Measurements from ENCODE around the gene ARHGAP45. TPM values are rescaled to one million over a fixed set of nuclear protein-coding genes. Genes with fewer than 3 reads are reported as not detected.

Gene ARHGAP45
- total RNA-seq, 1 donor from 2014 or later = 0.67 TPM

DNA sequence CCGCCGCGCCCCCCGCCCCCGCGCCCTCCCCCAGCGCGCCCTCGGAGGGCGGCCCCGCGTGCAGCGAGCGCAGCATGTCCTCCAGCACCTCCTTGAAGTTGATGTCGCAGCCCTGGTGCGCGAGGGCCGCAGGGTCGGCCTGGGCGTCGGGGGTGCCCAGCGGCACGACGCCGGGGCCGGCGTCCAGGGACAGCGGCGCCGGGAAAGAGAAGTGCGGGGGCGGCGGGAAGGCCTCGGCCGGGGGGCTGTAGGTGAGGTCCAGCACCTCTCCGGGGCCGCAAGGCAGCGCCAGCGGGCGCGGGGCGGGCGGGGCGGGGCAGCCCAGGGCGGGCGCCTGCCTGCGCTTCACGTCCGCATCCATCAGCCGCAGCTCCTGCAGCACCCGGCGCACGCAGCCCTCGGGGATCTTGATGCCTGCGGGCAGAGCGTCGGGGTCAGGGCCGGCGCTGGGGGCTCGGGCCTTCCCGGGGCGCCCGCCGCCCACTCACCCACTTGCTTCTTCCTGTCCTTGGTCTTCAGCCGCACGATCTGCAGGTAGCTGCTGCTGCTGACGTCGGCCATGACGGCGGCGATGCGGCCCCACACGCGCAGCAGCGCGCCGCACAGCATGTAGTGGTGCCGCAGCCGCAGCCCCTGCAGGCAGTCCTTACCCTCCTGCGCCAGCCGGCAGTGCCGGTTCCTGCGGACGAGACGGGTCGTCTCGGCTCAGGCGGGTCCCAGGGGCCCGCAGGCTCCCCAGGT lies 41.5 kb downstream of the ARHGAP45 start:
- peaks cover 3% of the 10 kb centered on the region for H3K36me3 Mint-ChIP-seq (ENCODE audit: unreplicated experiment)
- H3K4me3 Mint-ChIP-seq (ENCODE audit: unreplicated experiment) = no peak overlapping the region
- peaks cover 26% of the 10 kb centered on the region for H3K4me1 Mint-ChIP-seq (ENCODE audit: unreplicated experiment)
- DNase-seq (ENCODE audit: extremely low spot score, unreplicated experiment) = no peak
- no peaks in the 10 kb centered on the region for H3K9me3 Mint-ChIP-seq (ENCODE audit: unreplicated experiment)
- H3K27ac Mint-ChIP-seq (ENCODE audit: unreplicated experiment) = no peak overlapping the region
- no peaks in the 10 kb centered on the region for H3K27me3 Mint-ChIP-seq (ENCODE audit: unreplicated experiment)
- TF ChIP-seq, protein P1, sequence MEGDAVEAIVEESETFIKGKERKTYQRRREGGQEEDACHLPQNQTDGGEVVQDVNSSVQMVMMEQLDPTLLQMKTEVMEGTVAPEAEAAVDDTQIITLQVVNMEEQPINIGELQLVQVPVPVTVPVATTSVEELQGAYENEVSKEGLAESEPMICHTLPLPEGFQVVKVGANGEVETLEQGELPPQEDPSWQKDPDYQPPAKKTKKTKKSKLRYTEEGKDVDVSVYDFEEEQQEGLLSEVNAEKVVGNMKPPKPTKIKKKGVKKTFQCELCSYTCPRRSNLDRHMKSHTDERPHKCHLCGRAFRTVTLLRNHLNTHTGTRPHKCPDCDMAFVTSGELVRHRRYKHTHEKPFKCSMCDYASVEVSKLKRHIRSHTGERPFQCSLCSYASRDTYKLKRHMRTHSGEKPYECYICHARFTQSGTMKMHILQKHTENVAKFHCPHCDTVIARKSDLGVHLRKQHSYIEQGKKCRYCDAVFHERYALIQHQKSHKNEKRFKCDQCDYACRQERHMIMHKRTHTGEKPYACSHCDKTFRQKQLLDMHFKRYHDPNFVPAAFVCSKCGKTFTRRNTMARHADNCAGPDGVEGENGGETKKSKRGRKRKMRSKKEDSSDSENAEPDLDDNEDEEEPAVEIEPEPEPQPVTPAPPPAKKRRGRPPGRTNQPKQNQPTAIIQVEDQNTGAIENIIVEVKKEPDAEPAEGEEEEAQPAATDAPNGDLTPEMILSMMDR (IDR thresholded peaks at IDR 0.05) = no peak

DNA sequence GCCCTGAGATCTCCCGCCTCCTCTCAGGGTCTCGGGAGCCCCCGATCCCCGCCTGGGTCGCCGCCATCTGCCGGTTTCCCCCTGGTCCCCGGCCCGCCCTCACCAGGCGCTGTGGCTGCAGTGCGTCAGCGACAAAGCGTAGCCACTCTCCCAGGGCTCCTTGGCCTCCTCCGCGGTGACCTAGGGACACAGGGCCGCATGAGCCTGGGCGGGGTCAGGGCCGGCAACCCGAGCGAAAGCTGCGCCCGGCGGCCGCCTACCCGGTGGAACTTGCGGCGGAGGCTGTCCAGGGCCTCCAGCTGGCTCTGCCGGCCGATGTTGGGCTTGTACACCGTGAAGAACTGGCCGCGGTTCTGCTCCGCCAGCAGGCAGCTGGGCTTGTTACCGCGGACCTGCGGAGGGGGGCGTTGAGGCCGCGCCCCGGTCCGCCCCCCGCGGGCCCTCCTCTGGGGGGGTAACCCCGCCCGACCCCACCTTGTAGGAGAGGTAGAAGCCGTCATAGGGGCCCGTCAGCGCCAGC lies 42.1 kb downstream of the ARHGAP45 start:
- Mint-ChIP-seq H3K27ac (ENCODE audit: unreplicated experiment) (no peak overlapping the region), H3K9me3 (ENCODE audit: unreplicated experiment) (no peaks in the 10 kb centered on the region), H3K4me1 (ENCODE audit: unreplicated experiment) (peaks cover 29% of the 10 kb centered on the region), H3K27me3 (ENCODE audit: unreplicated experiment) (no peaks in the 10 kb centered on the region), H3K4me3 (ENCODE audit: unreplicated experiment) (no peak overlapping the region), H3K36me3 (ENCODE audit: unreplicated experiment) (peaks cover 3% of the 10 kb centered on the region)
- no peak for DNase-seq (ENCODE audit: extremely low spot score, unreplicated experiment)
- TF ChIP-seq, protein P1 (IDR thresholded peaks at IDR 0.05) = no peak

DNA sequence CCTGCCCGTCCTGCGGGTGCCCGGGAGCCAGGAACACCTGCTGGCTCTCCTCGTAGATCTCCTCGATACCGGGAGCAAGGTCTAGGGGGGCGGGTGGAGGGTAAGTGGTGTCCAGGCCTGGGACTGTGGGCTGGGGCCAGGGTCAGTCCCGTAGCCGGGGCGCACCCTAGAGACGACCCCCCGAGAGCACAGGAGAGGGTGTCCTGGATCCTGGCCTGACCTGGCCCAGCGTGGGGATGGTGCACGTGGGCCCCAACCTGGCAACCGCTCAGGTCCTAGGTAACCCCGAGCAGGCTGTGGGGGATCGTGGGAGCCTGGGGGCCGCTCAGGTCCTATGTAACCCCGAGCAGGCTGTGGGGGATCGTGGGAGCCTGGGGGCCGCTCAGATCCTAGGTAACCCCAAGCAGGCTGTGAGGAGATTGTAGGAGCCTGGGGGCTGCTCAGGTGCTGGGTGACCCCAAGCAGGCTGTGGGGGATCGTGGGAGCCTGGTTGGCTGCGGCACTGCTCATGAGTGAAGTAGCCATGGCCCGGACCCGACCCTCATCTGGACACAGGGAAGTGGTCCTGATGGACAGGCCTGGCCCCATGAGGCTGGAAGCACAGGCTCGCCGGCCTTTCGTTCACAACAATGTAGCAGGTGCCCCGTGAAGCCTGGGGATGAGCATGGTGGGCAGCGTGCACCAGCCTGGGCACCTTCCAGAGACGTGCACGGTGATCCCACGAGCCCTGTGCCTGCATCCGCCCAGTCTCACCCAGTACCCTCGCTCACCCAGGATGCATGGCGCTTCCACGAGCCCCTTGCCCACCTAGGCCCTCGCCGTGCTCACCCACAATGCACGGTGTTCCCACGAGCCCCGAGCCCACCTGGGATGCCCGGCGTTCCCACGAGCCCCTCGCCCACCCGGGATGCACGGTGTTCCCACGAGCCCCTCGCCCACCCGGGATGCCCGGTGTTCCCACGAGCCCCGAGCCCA lies 43.0 kb downstream of the ARHGAP45 start:
- peaks cover 3% of the 10 kb centered on the region for H3K36me3 Mint-ChIP-seq (ENCODE audit: unreplicated experiment)
- H3K9me3 Mint-ChIP-seq (ENCODE audit: unreplicated experiment) = no peaks in the 10 kb centered on the region
- no peak overlapping the region for H3K4me3 Mint-ChIP-seq (ENCODE audit: unreplicated experiment)
- no peak overlapping the region for H3K27ac Mint-ChIP-seq (ENCODE audit: unreplicated experiment)
- H3K4me1 Mint-ChIP-seq (ENCODE audit: unreplicated experiment) = peaks cover 28% of the 10 kb centered on the region
- DNase-seq (ENCODE audit: extremely low spot score, unreplicated experiment) = no peak
- no peaks in the 10 kb centered on the region for H3K27me3 Mint-ChIP-seq (ENCODE audit: unreplicated experiment)
- TF ChIP-seq, protein P1 (IDR thresholded peaks at IDR 0.05) = no peak

DNA sequence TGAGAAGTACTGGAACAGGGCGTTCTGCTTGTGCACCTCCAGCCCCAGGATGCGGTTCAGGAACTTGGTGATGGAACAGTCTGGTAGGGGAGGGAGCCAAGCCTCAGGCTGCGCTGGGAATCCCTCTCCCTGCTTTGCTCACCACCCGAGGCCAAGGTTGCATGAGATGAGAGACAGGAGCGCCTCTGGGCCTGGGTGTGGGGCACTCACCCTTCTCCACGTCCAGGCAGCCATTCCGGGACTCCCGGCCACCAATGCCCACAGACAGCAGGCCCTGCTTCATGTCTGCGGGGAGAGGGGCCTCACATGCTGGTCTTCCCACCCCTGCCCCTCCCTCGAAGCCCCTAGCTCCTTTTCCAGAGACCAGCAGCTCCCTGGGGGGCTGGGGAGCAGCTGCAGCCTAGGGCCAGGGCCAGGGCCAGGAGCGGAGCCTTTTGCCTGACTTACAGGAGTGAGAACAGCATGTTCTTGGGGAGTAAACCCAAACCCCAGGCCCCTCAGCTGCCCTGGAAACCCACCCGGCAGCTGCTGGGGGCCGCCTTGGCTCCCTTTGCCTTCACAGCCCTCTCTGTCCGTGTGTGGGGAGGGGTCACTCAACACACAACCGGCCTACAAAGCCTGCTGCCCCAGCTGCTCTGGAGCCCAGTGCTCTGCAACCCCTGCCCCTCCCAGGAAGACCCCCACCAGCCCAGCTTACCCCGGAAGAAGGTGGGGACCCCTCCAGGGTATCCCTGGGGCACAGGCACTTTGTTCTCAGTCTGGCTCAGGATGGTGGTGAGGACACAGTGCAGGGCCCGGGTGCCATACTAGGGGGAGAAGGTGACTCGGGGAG lies 44.1 kb downstream of the ARHGAP45 start:
- Mint-ChIP-seq H3K36me3 (ENCODE audit: unreplicated experiment) (peaks cover 3% of the 10 kb centered on the region), H3K9me3 (ENCODE audit: unreplicated experiment) (no peaks in the 10 kb centered on the region), H3K4me1 (ENCODE audit: unreplicated experiment) (peaks cover 21% of the 10 kb centered on the region), H3K27me3 (ENCODE audit: unreplicated experiment) (no peaks in the 10 kb centered on the region), H3K4me3 (ENCODE audit: unreplicated experiment) (no peak overlapping the region), H3K27ac (ENCODE audit: unreplicated experiment) (no peak overlapping the region)
- DNase-seq (ENCODE audit: extremely low spot score, unreplicated experiment) = no peak
- TF ChIP-seq, protein P1 (IDR thresholded peaks at IDR 0.05) = no peak

Data from osteocyte (in vitro differentiated cells).